ENCODE measurements around the gene EHBP1.

Gene EHBP1

GRCh38 chr2:63034526-63034925 lies 329.0 kb downstream of the EHBP1 start:
- DNase-seq: no peak

- no peak for DNase-seq
Measured at GRCh38 chr2:63035169-63035568, 329.7 kb downstream of the EHBP1 start.

GRCh38 chr2:63035660-63036059 lies 330.1 kb downstream of the EHBP1 start:
- DNase-seq: no peak

- DNase-seq: no peak
Measured at GRCh38 chr2:63038034-63038433, 332.5 kb downstream of the EHBP1 start.

- no peak for DNase-seq
Measured at GRCh38 chr2:63040586-63040985, 335.1 kb downstream of the EHBP1 start.

- DNase-seq: no peak
Measured at GRCh38 chr2:63041592-63041991, 336.1 kb downstream of the EHBP1 start.

- DNase-seq: no peak
Measured at GRCh38 chr2:63044362-63045327, 339.1 kb downstream of the EHBP1 start.

GRCh38 chr2:63046552-63046951 lies 341.0 kb downstream of the EHBP1 start:
- no peak for DNase-seq

GRCh38 chr2:63046961-63047320 lies 341.4 kb downstream of the EHBP1 start:
- no peak for DNase-seq

- no peak for DNase-seq
Measured at GRCh38 chr2:63047321-63048279, 342.1 kb downstream of the EHBP1 start.

GRCh38 chr2:63048367-63049171 lies 343.1 kb downstream of the EHBP1 start:
- no peak for DNase-seq

GRCh38 chr2:63049211-63049969 lies 343.9 kb downstream of the EHBP1 start:
- DNase-seq: no peak

- DNase-seq: no peak
Measured at GRCh38 chr2:63049970-63050333, 344.4 kb downstream of the EHBP1 start.

- DNase-seq: no peak
Measured at GRCh38 chr2:63050334-63051041, 345.0 kb downstream of the EHBP1 start, which contains the start of gene OTX1. Gene OTX1, plus strand, starts transcription at chr2:63050830. Its CDS starts 2,161 bp downstream, at chr2:63052991.

GRCh38 chr2:63051042-63051794 lies 345.7 kb downstream of the EHBP1 start:
- DNase-seq: no peak

GRCh38 chr2:63051795-63052333 lies 346.4 kb downstream of the EHBP1 start:
- no peak for DNase-seq

GRCh38 chr2:63052411-63053080 lies 347.0 kb downstream of the EHBP1 start:
- no peak for DNase-seq

- no peak for DNase-seq
Measured at GRCh38 chr2:63053081-63053888, 347.8 kb downstream of the EHBP1 start.

Data from activated gamma-delta T cell (primary cell).